ENCODE results near the gene RIMS1. TPM values are rescaled to one million over a fixed set of nuclear protein-coding genes. Genes with fewer than 3 reads are reported as not detected.

The RIMS1 gene
- total RNA-seq, 5 donors from 2014 or later (not counting 1 experiment from before 2014, with no cell fraction given), result not detected

- Histone ChIP-seq H3K36me3 (ENCODE audit: control insufficient read depth in 2 of 2, extremely low read depth in 1 of 2, insufficient read depth in 1 of 2, low read length in 1 of 2) (no peaks in the 10 kb centered on the region), H3K27ac (ENCODE audit: low read length) (no peak overlapping the region), H3K4me1 (ENCODE audit: control insufficient read depth in 1 of 2, extremely low read depth in 1 of 2, insufficient read depth in 2 of 2, low read length in 2 of 2) (no peaks in the 10 kb centered on the region), H3K27me3 (replicated peaks in 1 of 2; ENCODE audit: control insufficient read depth in 2 of 2, extremely low read depth in 1 of 2, insufficient read depth in 2 of 2, low read length in 1 of 2) (no peaks in the 10 kb centered on the region), H3K9me3 (no peaks in the 10 kb centered on the region), H3K4me3 (ENCODE audit: control insufficient read depth in 1 of 2, extremely low read depth in 1 of 2, low read length in 1 of 2) (no peak overlapping the region)
- POLR2A ChIA-PET, result no interaction called here
- WGBS (ENCODE audit: insufficient coverage), result no CpG with 5 or more reads among the region's 3 CpGs
- CTCF ChIA-PET, result no interaction called here
- no peaks in the 10 kb centered on the region for H3K27me3 Mint-ChIP-seq
- peaks cover 0 to 4% (median 2%) of the 10 kb centered on the region in 3 donors for H3K9me3 Mint-ChIP-seq
- no peak for DNase-seq
- no peak overlapping the region for H3K27ac Mint-ChIP-seq
- H3K4me1 Mint-ChIP-seq, result no peaks in the 10 kb centered on the region
- no peaks in the 10 kb centered on the region for H3K36me3 Mint-ChIP-seq
- no peak for ATAC-seq (replicated peaks in 1 of 4)
- no peak overlapping the region for H3K4me3 Mint-ChIP-seq
These were observed 320.3 kb downstream of the RIMS1 start for GRCh38 chr6:72206606-72207005.

GRCh38 chr6:72212686-72213085 lies 326.3 kb downstream of the RIMS1 start:
- 33% methylated on average over 1 of the region's 3 CpGs for WGBS (ENCODE audit: insufficient coverage)
- H3K36me3 ChIP-seq (ENCODE audit: control insufficient read depth in 2 of 2, extremely low read depth in 1 of 2, insufficient read depth in 1 of 2, low read length in 1 of 2), result no peaks in the 10 kb centered on the region
- H3K36me3 Mint-ChIP-seq, result no peaks in the 10 kb centered on the region
- ChIA-PET CTCF (no interaction called here), POLR2A (no interaction called here)
- no peak overlapping the region for H3K27ac ChIP-seq (ENCODE audit: low read length)
- ATAC-seq (replicated peaks in 1 of 4), result no peak
- H3K9me3 ChIP-seq, result no peaks in the 10 kb centered on the region
- no peaks in the 10 kb centered on the region for H3K27me3 ChIP-seq (replicated peaks in 1 of 2; ENCODE audit: control insufficient read depth in 2 of 2, extremely low read depth in 1 of 2, insufficient read depth in 2 of 2, low read length in 1 of 2)
- no peaks in the 10 kb centered on the region for H3K27me3 Mint-ChIP-seq
- H3K4me3 Mint-ChIP-seq, result no peak overlapping the region
- peaks cover 0 to 6% (median 0%) of the 10 kb centered on the region in 3 donors for H3K9me3 Mint-ChIP-seq
- no peaks in the 10 kb centered on the region for H3K4me1 ChIP-seq (ENCODE audit: control insufficient read depth in 1 of 2, extremely low read depth in 1 of 2, insufficient read depth in 2 of 2, low read length in 2 of 2)
- DNase-seq, result no peak
- no peaks in the 10 kb centered on the region for H3K4me1 Mint-ChIP-seq
- no peak overlapping the region for H3K27ac Mint-ChIP-seq
- H3K4me3 ChIP-seq (ENCODE audit: control insufficient read depth in 1 of 2, extremely low read depth in 1 of 2, low read length in 1 of 2), result no peak overlapping the region

GRCh38 chr6:72213654-72214053 lies 327.3 kb downstream of the RIMS1 start:
- WGBS (ENCODE audit: insufficient coverage), result no CpG with 5 or more reads among the region's 1 CpG
- H3K4me3 ChIP-seq (ENCODE audit: control insufficient read depth in 1 of 2, extremely low read depth in 1 of 2, low read length in 1 of 2), result no peak overlapping the region
- Mint-ChIP-seq H3K27ac (no peak overlapping the region), H3K27me3 (no peaks in the 10 kb centered on the region), H3K36me3 (no peaks in the 10 kb centered on the region), H3K4me3 (no peak overlapping the region), H3K9me3 (peaks cover 0 to 6% (median 0%) of the 10 kb centered on the region in 3 donors), H3K4me1 (no peaks in the 10 kb centered on the region)
- H3K9me3 ChIP-seq, result no peaks in the 10 kb centered on the region
- no peak for DNase-seq
- H3K27ac ChIP-seq (ENCODE audit: low read length), result no peak overlapping the region
- no peak for ATAC-seq (replicated peaks in 1 of 4)
- H3K27me3 ChIP-seq (replicated peaks in 1 of 2; ENCODE audit: control insufficient read depth in 2 of 2, extremely low read depth in 1 of 2, insufficient read depth in 2 of 2, low read length in 1 of 2), result no peaks in the 10 kb centered on the region
- no peaks in the 10 kb centered on the region for H3K36me3 ChIP-seq (ENCODE audit: control insufficient read depth in 2 of 2, extremely low read depth in 1 of 2, insufficient read depth in 1 of 2, low read length in 1 of 2)
- no peaks in the 10 kb centered on the region for H3K4me1 ChIP-seq (ENCODE audit: control insufficient read depth in 1 of 2, extremely low read depth in 1 of 2, insufficient read depth in 2 of 2, low read length in 2 of 2)
- ChIA-PET CTCF (no interaction called here), POLR2A (no interaction called here)

GRCh38 chr6:72216222-72217068 lies 330.1 kb downstream of the RIMS1 start:
- Mint-ChIP-seq H3K4me1 (no peaks in the 10 kb centered on the region), H3K36me3 (no peaks in the 10 kb centered on the region), H3K27ac (no peak overlapping the region), H3K4me3 (no peak overlapping the region), H3K27me3 (no peaks in the 10 kb centered on the region), H3K9me3 (peaks cover 0 to 3% (median 0%) of the 10 kb centered on the region in 3 donors)
- H3K36me3 ChIP-seq (ENCODE audit: control insufficient read depth in 2 of 2, extremely low read depth in 1 of 2, insufficient read depth in 1 of 2, low read length in 1 of 2), result no peaks in the 10 kb centered on the region
- H3K27me3 ChIP-seq (replicated peaks in 1 of 2; ENCODE audit: control insufficient read depth in 2 of 2, extremely low read depth in 1 of 2, insufficient read depth in 2 of 2, low read length in 1 of 2), result no peaks in the 10 kb centered on the region
- ChIA-PET CTCF (no interaction called here), POLR2A (no interaction called here)
- WGBS (ENCODE audit: insufficient coverage), result 64% methylated on average over 3 of the region's 4 CpGs
- no peak overlapping the region for H3K4me3 ChIP-seq (ENCODE audit: control insufficient read depth in 1 of 2, extremely low read depth in 1 of 2, low read length in 1 of 2)
- no peaks in the 10 kb centered on the region for H3K9me3 ChIP-seq
- no peak overlapping the region for H3K27ac ChIP-seq (ENCODE audit: low read length)
- no peaks in the 10 kb centered on the region for H3K4me1 ChIP-seq (ENCODE audit: control insufficient read depth in 1 of 2, extremely low read depth in 1 of 2, insufficient read depth in 2 of 2, low read length in 2 of 2)
- DNase-seq (no peak), ATAC-seq (replicated peaks in 1 of 4) (no peak)

GRCh38 chr6:72217626-72218025 lies 331.3 kb downstream of the RIMS1 start:
- Histone ChIP-seq H3K27ac (ENCODE audit: low read length) (no peak overlapping the region), H3K4me1 (ENCODE audit: control insufficient read depth in 1 of 2, extremely low read depth in 1 of 2, insufficient read depth in 2 of 2, low read length in 2 of 2) (no peaks in the 10 kb centered on the region), H3K9me3 (no peaks in the 10 kb centered on the region), H3K36me3 (ENCODE audit: control insufficient read depth in 2 of 2, extremely low read depth in 1 of 2, insufficient read depth in 1 of 2, low read length in 1 of 2) (no peaks in the 10 kb centered on the region), H3K4me3 (ENCODE audit: control insufficient read depth in 1 of 2, extremely low read depth in 1 of 2, low read length in 1 of 2) (no peak overlapping the region), H3K27me3 (replicated peaks in 1 of 2; ENCODE audit: control insufficient read depth in 2 of 2, extremely low read depth in 1 of 2, insufficient read depth in 2 of 2, low read length in 1 of 2) (no peaks in the 10 kb centered on the region)
- POLR2A ChIA-PET, result no interaction called here
- no peaks in the 10 kb centered on the region for H3K4me1 Mint-ChIP-seq
- peaks cover 0 to 3% (median 0%) of the 10 kb centered on the region in 3 donors for H3K9me3 Mint-ChIP-seq
- no peak overlapping the region for H3K27ac Mint-ChIP-seq
- H3K27me3 Mint-ChIP-seq, result no peaks in the 10 kb centered on the region
- CTCF ChIA-PET, result no interaction called here
- DNase-seq, result no peak
- no peak for ATAC-seq (replicated peaks in 1 of 4)
- no peaks in the 10 kb centered on the region for H3K36me3 Mint-ChIP-seq
- WGBS (ENCODE audit: insufficient coverage), result 78% methylated on average over 2 of the region's 2 CpGs
- no peak overlapping the region for H3K4me3 Mint-ChIP-seq

- CTCF ChIA-PET, result no interaction called here
- POLR2A ChIA-PET, result no interaction called here
These were observed 331.8 kb downstream of the RIMS1 start for GRCh38 chr6:72218125-72218524.

More at GRCh38 chr6:72218125-72218524, 331.8 kb downstream of the RIMS1 start:
- H3K9me3 ChIP-seq, result no peaks in the 10 kb centered on the region
- Mint-ChIP-seq H3K4me3 (no peak overlapping the region), H3K36me3 (no peaks in the 10 kb centered on the region), H3K27me3 (no peaks in the 10 kb centered on the region), H3K9me3 (peaks cover 0 to 3% (median 0%) of the 10 kb centered on the region in 3 donors), H3K4me1 (no peaks in the 10 kb centered on the region), H3K27ac (no peak overlapping the region)
- 20% methylated on average over 1 of the region's 2 CpGs for WGBS (ENCODE audit: insufficient coverage)
- H3K4me1 ChIP-seq (ENCODE audit: control insufficient read depth in 1 of 2, extremely low read depth in 1 of 2, insufficient read depth in 2 of 2, low read length in 2 of 2), result no peaks in the 10 kb centered on the region
- no peak overlapping the region for H3K27ac ChIP-seq (ENCODE audit: low read length)
- ATAC-seq (replicated peaks in 1 of 4) (no peak), DNase-seq (no peak)
- no peak overlapping the region for H3K4me3 ChIP-seq (ENCODE audit: control insufficient read depth in 1 of 2, extremely low read depth in 1 of 2, low read length in 1 of 2)
- no peaks in the 10 kb centered on the region for H3K36me3 ChIP-seq (ENCODE audit: control insufficient read depth in 2 of 2, extremely low read depth in 1 of 2, insufficient read depth in 1 of 2, low read length in 1 of 2)
- H3K27me3 ChIP-seq (replicated peaks in 1 of 2; ENCODE audit: control insufficient read depth in 2 of 2, extremely low read depth in 1 of 2, insufficient read depth in 2 of 2, low read length in 1 of 2), result no peaks in the 10 kb centered on the region

All from T-cell (primary cell).